ENCODE results near the gene RASAL2.

The RASAL2 gene

DNA sequence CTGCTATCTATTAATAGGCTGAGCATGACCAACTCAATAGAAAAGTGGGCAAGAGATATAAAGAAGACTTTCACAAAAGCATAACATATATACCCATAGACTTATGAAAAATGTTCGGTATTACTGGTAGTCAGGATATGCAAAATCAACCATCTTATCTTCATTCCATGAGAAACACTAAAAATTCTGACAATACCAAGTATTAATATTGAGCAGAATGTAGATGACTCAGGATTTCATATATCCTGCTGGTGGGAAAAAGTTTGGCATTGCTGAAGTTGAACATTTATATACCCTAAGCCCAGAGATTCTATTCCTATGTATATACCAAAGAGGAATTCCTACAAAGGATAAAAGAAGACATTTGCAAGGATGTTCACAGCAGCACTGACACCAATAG, 264.6 kb downstream of the RASAL2 start:
- Mint-ChIP-seq H3K4me3 (no peak overlapping the region), H3K27ac (no peak overlapping the region), H3K4me1 (no peaks in the 10 kb centered on the region), H3K9me3 (peaks cover 4% of the 10 kb centered on the region), H3K36me3 (ENCODE audit: low read depth) (peaks cover 2% of the 10 kb centered on the region), H3K27me3 (ENCODE audit: low read depth) (no peaks in the 10 kb centered on the region)
- no peak for TF ChIP-seq CTCF (IDR thresholded peaks at IDR 0.05; ENCODE audit: unreplicated experiment in 3 of 3)

- no peak overlapping the region for H3K4me3 Mint-ChIP-seq
- H3K9me3 Mint-ChIP-seq, result peaks cover 2% of the 10 kb centered on the region
- TF ChIP-seq CTCF (IDR thresholded peaks at IDR 0.05; ENCODE audit: unreplicated experiment in 3 of 3), result no peak
- no peaks in the 10 kb centered on the region for H3K4me1 Mint-ChIP-seq
- H3K27ac Mint-ChIP-seq, result no peak overlapping the region
- H3K27me3 Mint-ChIP-seq (ENCODE audit: low read depth), result no peaks in the 10 kb centered on the region
- H3K36me3 Mint-ChIP-seq (ENCODE audit: low read depth), result no peaks in the 10 kb centered on the region
These were observed 266.5 kb downstream of the RASAL2 start for GRCh38 chr1:178360421-178360820.

DNA sequence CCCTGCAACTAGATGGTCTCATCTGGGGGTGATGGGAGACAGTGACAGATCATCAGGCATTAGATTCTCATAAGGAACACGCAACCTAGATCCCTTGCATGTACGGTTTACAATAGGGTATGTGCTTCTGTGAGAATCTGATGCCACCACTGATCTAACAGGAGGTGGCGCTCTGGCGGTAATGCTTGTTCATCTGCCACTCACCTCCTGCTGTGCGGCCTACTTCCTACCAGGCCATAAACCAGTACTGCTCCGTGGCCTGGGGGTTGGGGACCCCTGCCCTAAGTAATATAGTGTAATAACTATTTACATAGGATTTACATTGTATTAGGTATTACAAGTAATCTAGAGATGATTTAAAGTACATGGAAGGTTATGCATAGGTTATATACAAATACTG, 267.9 kb downstream of the RASAL2 start:
- Mint-ChIP-seq H3K9me3 (peaks cover 2% of the 10 kb centered on the region), H3K27me3 (ENCODE audit: low read depth) (no peaks in the 10 kb centered on the region), H3K4me3 (no peak overlapping the region), H3K27ac (no peak overlapping the region), H3K36me3 (ENCODE audit: low read depth) (no peaks in the 10 kb centered on the region), H3K4me1 (no peaks in the 10 kb centered on the region)
- TF ChIP-seq CTCF (IDR thresholded peaks at IDR 0.05; ENCODE audit: unreplicated experiment in 3 of 3), result no peak

- H3K4me3 Mint-ChIP-seq, result no peak overlapping the region
- H3K4me1 Mint-ChIP-seq, result no peaks in the 10 kb centered on the region
- H3K9me3 Mint-ChIP-seq, result peaks cover 2% of the 10 kb centered on the region
- no peaks in the 10 kb centered on the region for H3K27me3 Mint-ChIP-seq (ENCODE audit: low read depth)
- H3K27ac Mint-ChIP-seq, result no peak overlapping the region
- TF ChIP-seq CTCF (IDR thresholded peaks at IDR 0.05; ENCODE audit: unreplicated experiment in 3 of 3), result no peak
- H3K36me3 Mint-ChIP-seq (ENCODE audit: low read depth), result no peaks in the 10 kb centered on the region
These were observed 268.8 kb downstream of the RASAL2 start for GRCh38 chr1:178362747-178363146.

DNA sequence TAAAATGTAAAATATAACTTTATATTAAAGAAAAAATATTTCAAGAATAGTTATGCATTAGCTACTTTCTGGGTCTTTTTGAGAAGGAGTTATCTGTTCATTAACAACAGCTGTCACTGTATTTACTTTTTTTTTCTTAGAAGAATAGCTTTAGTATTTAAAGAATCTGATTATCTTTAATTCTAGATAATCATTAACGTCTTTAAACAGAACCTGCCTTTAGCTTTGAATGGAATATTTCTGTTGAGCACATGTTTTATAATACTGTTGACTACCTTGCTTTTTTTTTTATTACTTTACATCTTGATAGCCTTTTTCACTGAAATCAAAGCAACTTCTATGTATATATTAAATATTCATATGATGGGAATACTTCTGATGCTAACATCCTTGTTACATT, 270.9 kb downstream of the RASAL2 start:
- TF ChIP-seq CTCF (IDR thresholded peaks at IDR 0.05; ENCODE audit: unreplicated experiment in 3 of 3), result no peak
- peaks cover 2% of the 10 kb centered on the region for H3K9me3 Mint-ChIP-seq
- no peaks in the 10 kb centered on the region for H3K27me3 Mint-ChIP-seq (ENCODE audit: low read depth)
- no peaks in the 10 kb centered on the region for H3K36me3 Mint-ChIP-seq (ENCODE audit: low read depth)
- no peak overlapping the region for H3K4me3 Mint-ChIP-seq
- H3K4me1 Mint-ChIP-seq, result no peaks in the 10 kb centered on the region
- H3K27ac Mint-ChIP-seq, result no peak overlapping the region

- Mint-ChIP-seq H3K4me3 (no peak overlapping the region), H3K9me3 (no peaks in the 10 kb centered on the region), H3K27ac (no peak overlapping the region), H3K27me3 (ENCODE audit: low read depth) (no peaks in the 10 kb centered on the region), H3K4me1 (no peaks in the 10 kb centered on the region), H3K36me3 (ENCODE audit: low read depth) (no peaks in the 10 kb centered on the region)
- TF ChIP-seq CTCF (IDR thresholded peaks at IDR 0.05; ENCODE audit: unreplicated experiment in 3 of 3), result no peak
These were observed 273.2 kb downstream of the RASAL2 start for GRCh38 chr1:178367151-178367550.

Measured in nephron (organoid).